HEK293 (cell line): Measurements from ENCODE around the gene C17orf100.

Experiments used
- CTCF ChIA-PET: fragments of 350-600 bp; formaldehyde crosslinking; extraction: SDS; loops from one replicate; lab custom pipeline; 2021; ENCODE audit warnings: antibody characterized with exemption; lab: Yijun Ruan, JAX
- POLR2A ChIA-PET: fragments of 300-600 bp; formaldehyde crosslinking; extraction: SDS; loops from one replicate; lab custom pipeline; 2020; ENCODE audit warnings: antibody characterized with exemption, inconsistent platforms; lab: Yijun Ruan, JAX
- H3K27ac ChIP-seq: fragments of 200-500 bp; sonication (Bioruptor generic); 2 replicates; pipeline ENCODE4 v1.5.1; 2014; ENCODE audit warnings: low read depth, low read length, control low read depth, inconsistent platforms; ENCODE audit errors: extremely low read depth
- H3K36me3 ChIP-seq, 2 experiments: fragments of 200-500 bp in 1 of 2; sonication (Bioruptor generic) in 1 of 2; 1 replicate in 1 of 2; 2 replicates in 1 of 2; pipeline ENCODE4 v1.5.1; 2014 to 2017; ENCODE audit warnings: inconsistent platforms in 2 of 2, low read length in 2 of 2; ENCODE audit not compliant: control insufficient read depth in 2 of 2, insufficient read depth in 1 of 2
- H3K4me1 ChIP-seq: fragments of 200-500 bp; sonication (Bioruptor generic); 2 replicates; pipeline ENCODE4 v1.5.1; 2014; ENCODE audit warnings: mild to moderate bottlenecking, low read length, inconsistent platforms; ENCODE audit not compliant: control insufficient read depth, insufficient read depth
- H3K4me3 ChIP-seq: 2 replicates; pipeline ENCODE4 v1.5.1; 2011; ENCODE audit warnings: low read depth, mild to moderate bottlenecking, control low read depth, low read length, moderate library complexity
- H3K9me3 ChIP-seq: fragments of 200-500 bp; sonication (Bioruptor generic); 2 replicates; pipeline ENCODE4 v1.5.1; 2014; ENCODE audit warnings: low read depth, low read length, inconsistent platforms; ENCODE audit not compliant: control insufficient read depth, insufficient read depth
- AEBP2 ChIP-seq: fragments of 450-650 bp; formaldehyde crosslinking; IDR thresholded peaks from 2 replicates; pipeline ENCODE4 v1.5.1; 2016; ENCODE audit warnings: missing biosample characterization, missing genetic modification characterization, borderline replicate concordance
- BCL11B ChIP-seq: fragments of 450-650 bp; formaldehyde crosslinking; IDR thresholded peaks from 2 replicates; pipeline ENCODE4 v1.5.1; 2016; ENCODE audit warnings: low read depth, missing biosample characterization, missing genetic modification characterization
- GLI4 ChIP-seq: fragments of 450-650 bp; formaldehyde crosslinking; IDR thresholded peaks from 2 replicates; pipeline ENCODE4 v1.5.1; 2016; ENCODE audit warnings: missing biosample characterization, missing genetic modification characterization
- KLF10 ChIP-seq: fragments of 450-650 bp; IDR thresholded peaks from 2 replicates; pipeline ENCODE4 v1.5.1; 2018; ENCODE audit warnings: missing biosample characterization, mild to moderate bottlenecking, missing genetic modification characterization
- REPIN1 ChIP-seq: fragments of 450-650 bp; formaldehyde crosslinking; IDR thresholded peaks from 2 replicates; pipeline ENCODE4 v1.5.1; 2017; ENCODE audit warnings: missing biosample characterization, missing genetic modification characterization, low read depth
- SCRT2 ChIP-seq: fragments of 450-650 bp; formaldehyde crosslinking; IDR thresholded peaks from 2 replicates; pipeline ENCODE4 v1.5.1; 2016; ENCODE audit warnings: missing biosample characterization, missing genetic modification characterization
- ZIC2 ChIP-seq: fragments of 450-650 bp; formaldehyde crosslinking; IDR thresholded peaks from 2 replicates; pipeline ENCODE4 v1.5.1; 2016; ENCODE audit warnings: missing biosample characterization, missing genetic modification characterization
- ZNF133 ChIP-seq: fragments of 450-650 bp; formaldehyde crosslinking; IDR thresholded peaks from 2 replicates; pipeline ENCODE4 v1.5.1; 2016; ENCODE audit warnings: missing biosample characterization, missing genetic modification characterization
- ZNF146 ChIP-seq: fragments of 450-650 bp; formaldehyde crosslinking; IDR thresholded peaks from 2 replicates; pipeline ENCODE4 v1.5.1; 2016; ENCODE audit warnings: missing biosample characterization, missing genetic modification characterization
- ZNF155 ChIP-seq: fragments of 450-650 bp; formaldehyde crosslinking; IDR thresholded peaks from 2 replicates; pipeline ENCODE4 v1.5.1; 2016; ENCODE audit warnings: missing biosample characterization, missing genetic modification characterization
- ZNF341 ChIP-seq: fragments of 450-650 bp; formaldehyde crosslinking; IDR thresholded peaks from 2 replicates; pipeline ENCODE4; 2016; ENCODE audit warnings: low read depth, missing biosample characterization, missing genetic modification characterization
- ZNF423 ChIP-seq: fragments of 450-650 bp; formaldehyde crosslinking; IDR thresholded peaks from 2 replicates; pipeline ENCODE4 v1.5.1; 2016; ENCODE audit warnings: missing biosample characterization, missing genetic modification characterization
- ZNF426 ChIP-seq: fragments of 450-650 bp; formaldehyde crosslinking; IDR thresholded peaks from 2 replicates; pipeline ENCODE4 v1.5.1; 2017; ENCODE audit warnings: missing biosample characterization, missing genetic modification characterization, mild to moderate bottlenecking, inconsistent platforms, moderate library complexity
- ZNF501 ChIP-seq: fragments of 450-650 bp; formaldehyde crosslinking; IDR thresholded peaks from 2 replicates; pipeline ENCODE4 v1.5.1; 2016; ENCODE audit warnings: missing biosample characterization, missing genetic modification characterization
- ZNF529 ChIP-seq: fragments of 450-650 bp; formaldehyde crosslinking; IDR thresholded peaks from 2 replicates; pipeline ENCODE4 v1.5.1; 2017; ENCODE audit warnings: missing genetic modification characterization, missing biosample characterization; ENCODE audit not compliant: insufficient replicate concordance
- ZNF548 ChIP-seq: fragments of 450-650 bp; formaldehyde crosslinking; IDR thresholded peaks from 2 replicates; pipeline ENCODE4 v1.5.1; 2016; ENCODE audit warnings: missing biosample characterization, missing genetic modification characterization
- ZNF555 ChIP-seq: fragments of 450-650 bp; formaldehyde crosslinking; conservative IDR thresholded peaks from 2 replicates; pipeline ENCODE4 v1.5.1; 2017; ENCODE audit warnings: missing biosample characterization, mild to moderate bottlenecking, missing genetic modification characterization, inconsistent platforms
- ZNF585B ChIP-seq: fragments of 450-650 bp; formaldehyde crosslinking; IDR thresholded peaks from 2 replicates; pipeline ENCODE4 v1.5.1; 2016; ENCODE audit warnings: missing biosample characterization, missing genetic modification characterization
- ZNF624 ChIP-seq: fragments of 450-650 bp; formaldehyde crosslinking; IDR thresholded peaks from 2 replicates; pipeline ENCODE4 v1.5.1; 2017; ENCODE audit warnings: missing biosample characterization, missing genetic modification characterization
- ZNF654 ChIP-seq: fragments of 450-650 bp; formaldehyde crosslinking; IDR thresholded peaks from 2 replicates; pipeline ENCODE4 v1.5.1; 2016; ENCODE audit warnings: low read depth, missing biosample characterization, missing genetic modification characterization
- ZSCAN4 ChIP-seq: fragments of 450-650 bp; formaldehyde crosslinking; IDR thresholded peaks from 2 replicates; pipeline ENCODE4 v1.5.1; 2017; ENCODE audit warnings: missing biosample characterization, missing genetic modification characterization
- ZSCAN5A ChIP-seq: fragments of 450-650 bp; formaldehyde crosslinking; IDR thresholded peaks from 2 replicates; pipeline ENCODE4 v1.5.1; 2016; ENCODE audit warnings: missing biosample characterization, missing genetic modification characterization

Gene C17orf100

GRCh38 chr17:6683081-6683684 is 31.6 kb downstream of the C17orf100 start:
- Histone ChIP-seq H3K4me3 (no peak overlapping the region), H3K4me1 (no peaks in the 10 kb centered on the region), H3K36me3 (no peaks in the 10 kb centered on the region), H3K9me3 (no peaks in the 10 kb centered on the region), H3K27ac (no peak overlapping the region)
- ChIA-PET CTCF (interaction anchor here (1.0 to 2.1 kb wide), 4 partner anchors 17 to 19 kb away, joined by 3 to 9 read pairs (median 4); no protein-coding TSS in a partner anchor), POLR2A (no interaction called here)
- TF ChIP-seq BCL11B (tag by site-specific recombination) (no peak), ZNF585B (tag by site-specific recombination) (no peak), ZNF548 (tag by site-specific recombination) (no peak), AEBP2 (tag by site-specific recombination) (no peak), ZNF133 (tag by site-specific recombination) (no peak), KLF10 (no peak)

- H3K36me3 ChIP-seq, result no peaks in the 10 kb centered on the region
- ChIA-PET POLR2A (no interaction called here), CTCF (interaction anchor here (0.6 to 2.1 kb wide), 3 partner anchors 17 to 286 kb away, joined by 3 to 9 read pairs (median 4); no protein-coding TSS in a partner anchor)
- TF ChIP-seq GLI4 (tag by site-specific recombination) (peak; percentile 99), ZNF529 (tag by site-specific recombination) (no peak), SCRT2 (tag by site-specific recombination) (no peak)
- H3K9me3 ChIP-seq, result no peaks in the 10 kb centered on the region
- H3K4me3 ChIP-seq, result no peak overlapping the region
- no peak overlapping the region for H3K27ac ChIP-seq
- no peaks in the 10 kb centered on the region for H3K4me1 ChIP-seq
These were observed 32.3 kb downstream of the C17orf100 start for GRCh38 chr17:6683730-6684459.

- Histone ChIP-seq H3K4me1 (no peaks in the 10 kb centered on the region), H3K36me3 (no peaks in the 10 kb centered on the region), H3K9me3 (no peaks in the 10 kb centered on the region)
- ChIA-PET CTCF (interaction anchor here (0.6 to 1.5 kb wide), 2 partner anchors 17 to 286 kb away, joined by 3 to 4 read pairs; no protein-coding TSS in a partner anchor), POLR2A (no interaction called here)
- TF ChIP-seq ZNF341 (tag by site-specific recombination) (no peak), ZIC2 (tag by site-specific recombination) (peak; percentile 29; the same call in 1 of the 2 replicates), ZNF155 (tag by site-specific recombination) (no peak)
- TF ChIP-seq, all 188 proteins: peak for 1
- no peak overlapping the region for H3K4me3 ChIP-seq
- H3K27ac ChIP-seq, result no peak overlapping the region
These were observed 32.9 kb downstream of the C17orf100 start for GRCh38 chr17:6684460-6684783.

GRCh38 chr17:6684881-6685767 is 33.6 kb downstream of the C17orf100 start:
- H3K9me3 ChIP-seq, result no peaks in the 10 kb centered on the region
- no peak overlapping the region for H3K4me3 ChIP-seq
- no peaks in the 10 kb centered on the region for H3K4me1 ChIP-seq
- H3K27ac ChIP-seq, result no peak overlapping the region
- H3K36me3 ChIP-seq, result no peaks in the 10 kb centered on the region
- CTCF ChIA-PET, result interaction anchor here (0.6 kb wide), 1 partner anchor 285 kb away, joined by 3 read pairs; no protein-coding TSS in a partner anchor
- POLR2A ChIA-PET, result no interaction called here
- TF ChIP-seq ZNF423 (tag by site-specific recombination), result no peak
- TF ChIP-seq REPIN1 (tag by site-specific recombination), result no peak
- no peak for TF ChIP-seq ZNF146 (tag by site-specific recombination)
- TF ChIP-seq ZNF654, result no peak
- TF ChIP-seq ZNF426 (tag by site-specific recombination), result no peak
- TF ChIP-seq ZNF501 (tag by site-specific recombination), result no peak
- TF ChIP-seq ZSCAN4, result no peak
- no peak for TF ChIP-seq ZSCAN5A (tag by site-specific recombination)
- TF ChIP-seq ZNF529 (tag by site-specific recombination), result no peak
- no peak for TF ChIP-seq ZNF624 (tag by site-specific recombination)
- TF ChIP-seq ZNF555 (tag by site-specific recombination), result no peak
